Stimulated activated CD4-positive, alpha-beta T cell treated with anti-CD3 and anti-CD28 coated beads, TNF-alpha, amount 100 ng/mL, for 24 hours (primary cell): ENCODE results near the gene KPNA1.

Source experiments
- DNase-seq, 3 experiments: peaks; one replicate each; pipeline ENCODE4 v3.0.0-alpha.2; 2020; ENCODE audit warnings: low read depth in 3 of 3

KPNA1 gene

DNA sequence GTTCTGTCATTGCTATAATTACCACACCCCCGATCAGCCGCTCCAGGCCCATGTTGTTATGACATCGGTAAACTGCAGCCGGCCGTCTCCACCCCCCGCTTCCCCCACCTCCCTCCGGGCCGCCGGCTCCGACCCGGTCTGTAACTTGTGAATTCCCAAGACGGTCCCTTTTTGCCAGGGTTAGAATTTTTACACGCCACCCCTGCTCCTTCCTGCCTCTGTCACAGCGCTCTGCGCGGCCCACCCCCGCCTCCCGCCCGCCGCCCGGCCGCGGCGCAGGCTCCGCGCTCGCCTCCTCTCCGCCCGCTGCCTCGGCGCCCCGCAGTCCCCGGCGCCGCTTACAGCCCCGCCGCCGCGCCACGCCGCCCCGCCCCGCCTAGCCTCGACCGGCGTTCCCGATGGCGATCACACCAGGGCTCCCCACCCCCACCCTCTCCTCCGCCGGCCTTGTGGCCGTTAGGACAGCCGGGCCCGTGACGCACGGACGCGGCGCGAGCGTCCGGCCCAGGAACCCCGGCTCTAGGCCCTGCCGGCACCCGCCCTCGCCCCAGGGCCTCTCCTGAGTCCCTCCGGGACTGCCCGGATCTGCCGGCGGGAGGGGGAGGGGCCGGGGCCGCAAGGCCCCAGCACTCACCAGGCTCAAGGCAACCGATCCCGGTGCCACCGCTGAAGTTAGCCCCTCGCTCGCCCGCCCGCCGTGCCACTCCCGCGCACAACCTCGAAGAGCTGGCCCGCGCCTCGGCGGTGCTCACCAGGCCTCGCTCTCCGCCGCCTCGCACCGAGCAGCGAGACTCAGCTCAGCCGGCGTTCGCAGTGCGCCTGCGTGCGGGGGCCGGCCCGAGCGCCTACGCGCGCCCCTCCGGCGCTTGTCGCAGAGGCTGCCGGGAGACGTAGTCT is at the start of gene KPNA1:
Gene KPNA1 (minus strand): TSS at position 817 of the 897 bp plus-strand sequence. CDS start 18,374 bp downstream, outside the sequence.
- peak; percentile 69 to 84 (median 74) for DNase-seq

DNA sequence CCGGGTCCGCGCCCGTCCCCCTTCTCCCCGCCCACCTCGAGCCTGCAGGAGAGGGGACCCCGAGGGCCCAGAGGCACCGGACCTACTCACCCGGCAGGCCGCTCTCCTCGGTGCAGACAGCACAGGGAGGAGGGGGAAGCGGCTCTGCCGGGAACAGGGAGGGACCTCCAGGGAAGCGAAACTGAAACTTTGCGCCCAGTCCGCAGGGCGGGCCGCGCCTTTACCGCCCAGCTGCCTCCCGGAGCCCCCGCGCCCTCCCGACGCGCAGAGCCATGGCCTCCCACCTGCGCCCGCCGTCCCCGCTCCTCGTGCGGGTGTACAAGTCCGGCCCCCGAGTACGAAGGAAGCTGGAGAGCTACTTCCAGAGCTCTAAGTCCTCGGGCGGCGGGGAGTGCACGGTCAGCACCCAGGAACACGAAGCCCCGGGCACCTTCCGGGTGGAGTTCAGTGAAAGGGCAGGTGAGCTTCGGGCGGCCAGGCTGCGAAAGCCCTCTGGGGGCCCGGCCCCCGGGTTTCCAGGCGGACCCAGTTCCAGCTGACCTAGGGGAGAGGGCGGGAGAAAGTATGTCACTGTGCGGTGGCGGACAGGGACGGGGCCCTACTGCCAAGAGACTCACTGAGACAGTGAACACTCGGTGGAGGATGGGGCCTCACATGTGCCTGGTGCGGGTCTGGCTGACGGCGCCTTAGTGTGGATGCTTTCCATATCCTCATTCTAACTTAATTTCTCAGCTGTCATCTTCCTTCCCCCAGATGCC is 49.6 kb upstream of the KPNA1 start, which contains the start of the genes DTX3L and PARP9:
Gene DTX3L (plus strand): TSS at position 184 of the 758 bp plus-strand sequence. CDS start 89 bp downstream, at position 273.
Gene PARP9 (minus strand): TSS at position 146 of the 758 bp plus-strand sequence. CDS start 4,680 bp downstream, outside the sequence.
- peak; percentile 37 to 70 (median 58) for DNase-seq

DNA sequence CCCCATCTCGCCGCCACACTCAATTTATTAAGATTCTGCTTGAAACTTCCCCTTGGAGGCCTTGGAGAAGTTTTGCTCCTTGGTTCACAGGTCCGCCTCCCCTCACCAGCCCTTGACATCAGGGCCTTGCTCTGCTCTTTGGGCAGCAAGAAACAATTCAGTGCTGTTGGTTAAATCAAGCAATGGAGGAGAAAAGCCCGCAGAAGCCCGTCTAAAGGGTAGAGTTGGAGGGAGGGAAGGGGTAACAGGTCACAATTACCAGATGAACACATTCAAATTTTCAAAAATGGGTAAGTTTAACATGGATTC is 48.9 kb upstream of the KPNA1 start:
- DNase-seq: peak in 1 of 3 experiments; percentile 11

DNA sequence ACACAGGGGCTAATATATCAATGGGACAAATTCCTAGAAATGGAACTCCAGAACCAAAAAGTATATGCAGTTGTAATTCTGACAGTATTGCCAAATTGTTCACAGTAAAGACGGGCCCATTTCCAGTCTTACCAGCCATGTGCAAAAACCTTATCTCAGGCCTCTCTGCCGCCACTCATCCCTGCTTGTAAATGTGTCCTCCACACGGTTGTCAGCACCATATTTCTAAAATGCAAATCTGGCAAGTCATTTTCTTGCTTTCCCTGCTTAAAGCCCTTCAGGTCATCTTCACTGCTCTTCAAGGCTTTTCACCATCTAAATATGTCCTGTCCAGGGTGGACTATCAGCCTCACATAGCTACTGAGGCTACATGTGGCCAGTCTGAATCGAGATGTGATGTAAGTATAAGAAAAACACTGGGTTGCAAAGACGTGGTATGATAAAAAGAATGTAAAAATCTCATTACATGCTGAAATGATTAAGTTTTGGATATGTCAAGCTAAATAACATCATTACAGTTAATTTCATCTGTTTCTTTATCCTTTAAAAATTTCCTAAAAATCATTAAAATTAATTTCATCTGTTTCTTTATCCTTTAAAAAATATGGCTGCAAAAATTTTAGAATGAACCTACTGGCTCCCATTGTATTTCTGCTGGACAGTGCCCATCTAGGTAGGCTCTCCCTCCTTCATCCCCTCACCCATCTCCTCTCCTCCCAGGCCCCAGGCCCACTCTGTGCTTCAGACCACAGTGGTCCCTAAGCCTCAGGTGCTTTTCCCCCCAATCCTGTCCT is 48.4 kb upstream of the KPNA1 start:
- DNase-seq: no peak

DNA sequence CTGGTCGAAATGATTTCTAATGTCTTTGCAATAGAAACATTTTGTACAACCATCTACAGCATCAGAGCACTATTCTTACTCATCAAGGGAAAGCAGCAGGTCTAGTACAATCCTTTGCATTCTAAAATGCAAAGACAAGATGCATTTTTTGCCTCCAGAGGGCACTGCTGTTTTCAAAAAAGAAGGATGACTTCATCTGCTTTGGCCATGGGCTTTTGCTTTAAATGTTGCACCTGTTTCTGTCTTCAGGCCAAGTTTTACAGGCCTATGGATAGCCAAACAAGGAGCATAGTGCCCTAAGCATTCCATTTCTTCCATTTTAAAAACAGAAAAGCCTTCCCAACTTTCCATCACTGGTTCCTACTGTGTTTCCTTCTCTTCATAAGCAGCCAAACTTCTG is 45.9 kb upstream of the KPNA1 start:
- peak in 2 of 3 experiments; percentile 26 to 58 for DNase-seq

DNA sequence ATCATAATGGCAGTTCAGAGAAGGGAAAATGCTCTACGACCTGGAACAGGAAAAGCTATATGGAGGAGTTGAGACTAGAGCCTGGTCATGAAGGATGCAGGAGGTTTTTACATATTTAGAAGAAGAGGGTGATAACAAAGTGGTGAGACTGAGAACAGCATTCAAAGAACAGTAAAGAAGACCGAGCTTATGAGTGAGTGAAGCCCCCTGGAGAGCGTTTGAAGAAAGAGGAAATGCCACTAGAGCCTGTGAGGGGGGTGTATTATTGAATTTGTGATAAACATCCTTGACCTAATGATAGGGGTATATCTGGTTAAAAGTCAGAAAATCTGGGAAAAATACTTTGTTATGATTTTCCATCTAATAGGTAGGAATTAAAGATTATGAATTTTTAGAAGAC is 45.2 kb upstream of the KPNA1 start:
- no peak for DNase-seq

DNA sequence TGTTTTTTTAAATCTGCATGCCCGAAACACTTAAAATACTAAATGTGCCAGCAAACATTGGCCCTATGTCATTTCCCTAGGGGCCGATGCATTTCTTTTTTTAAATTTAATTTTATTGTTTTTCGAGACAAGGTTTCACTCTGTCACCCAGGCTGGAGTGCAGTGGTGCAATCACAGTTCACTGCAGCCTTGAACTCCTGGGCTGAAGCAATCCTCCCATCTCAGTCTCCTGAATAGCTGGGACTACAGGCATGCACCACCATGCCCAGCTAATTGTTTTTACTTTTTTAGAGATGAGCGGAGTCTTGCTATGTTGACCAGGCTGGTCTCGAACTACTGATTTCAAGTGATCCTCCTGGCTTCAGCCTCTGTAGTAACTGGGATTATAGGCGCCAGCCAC is 43.9 kb upstream of the KPNA1 start:
- no peak for DNase-seq

GRCh38 chr3:122557356-122557755 is 42.6 kb upstream of the KPNA1 start:
- no peak for DNase-seq

DNA sequence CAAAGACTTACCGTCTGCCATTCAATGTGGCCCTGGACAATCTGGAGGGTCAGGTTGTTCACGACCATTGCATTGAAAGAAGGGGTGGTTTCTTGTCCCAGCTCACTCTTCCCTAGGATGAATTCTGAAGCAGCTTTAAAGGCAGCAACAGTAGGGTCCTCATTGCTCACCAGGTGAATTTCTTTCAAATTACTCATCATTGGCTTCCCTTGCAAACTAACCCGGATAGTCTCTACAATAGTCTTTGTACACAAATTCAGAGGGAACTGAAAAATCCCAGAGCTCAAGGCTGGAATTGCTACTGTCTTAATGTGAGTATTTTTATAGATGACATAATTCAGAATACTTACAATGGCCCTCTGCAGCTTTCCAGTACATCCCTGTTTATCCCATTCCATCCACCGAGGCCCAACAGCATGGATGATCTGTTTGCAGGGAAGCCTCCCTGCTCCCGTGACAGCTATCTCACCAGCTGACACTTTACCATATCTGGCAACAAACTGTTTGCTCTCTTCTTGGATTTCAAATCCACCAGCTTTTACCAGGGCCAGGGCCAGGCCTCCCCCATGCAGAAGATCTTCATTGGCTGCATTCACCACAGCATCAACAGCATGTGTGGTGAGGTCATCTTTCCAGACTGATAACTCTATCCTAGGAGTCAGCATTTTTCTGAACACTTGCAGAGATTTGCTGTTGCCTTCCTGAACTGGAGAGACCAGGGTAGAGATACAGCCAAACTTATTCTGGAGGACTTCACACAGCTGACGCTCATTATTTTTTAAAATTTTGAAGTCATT is 40.7 kb upstream of the KPNA1 start:
- DNase-seq: no peak

- no peak for DNase-seq
These were observed 38.4 kb upstream of the KPNA1 start for GRCh38 chr3:122553171-122553570.

- no peak for DNase-seq
These were observed 33.9 kb upstream of the KPNA1 start for GRCh38 chr3:122548619-122549018.

DNA sequence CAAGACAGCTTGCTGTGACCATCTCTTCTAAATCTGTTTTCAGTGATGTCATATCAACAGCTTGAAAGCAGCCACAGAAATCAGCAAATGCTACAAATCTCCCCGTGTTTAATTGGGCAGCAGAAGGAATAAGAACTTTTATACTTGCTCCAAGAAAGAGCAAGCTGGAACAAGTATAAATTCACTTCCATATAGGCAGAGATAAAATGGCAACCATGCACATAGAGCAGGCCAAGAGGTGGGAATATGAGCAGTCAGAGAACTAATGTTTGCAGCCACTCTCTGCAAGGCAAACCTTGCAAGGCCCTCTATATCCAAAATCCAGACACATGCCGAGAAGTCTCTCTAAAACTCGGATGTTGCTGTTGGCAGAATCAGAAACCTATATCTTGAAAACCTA is 33.3 kb upstream of the KPNA1 start:
- DNase-seq: no peak

DNA sequence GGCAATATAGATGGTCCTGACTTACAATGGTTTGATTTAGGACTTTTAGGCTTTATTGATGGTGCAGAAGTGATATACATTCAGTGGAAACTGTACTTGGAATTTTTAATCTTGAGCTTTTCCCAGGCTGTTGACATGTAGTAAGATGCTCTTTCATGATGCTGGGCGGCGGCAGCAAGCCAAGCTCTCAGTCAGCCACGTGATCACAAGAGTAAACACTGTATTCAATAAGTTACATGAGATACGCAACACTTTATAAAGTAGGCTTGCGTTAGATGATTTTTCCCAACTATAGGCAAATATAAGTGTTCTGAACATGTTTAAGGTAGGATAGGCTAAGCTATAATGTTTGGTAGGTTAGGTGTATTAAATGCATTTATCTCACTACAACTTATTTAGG is 31.4 kb upstream of the KPNA1 start:
- no peak for DNase-seq

GRCh38 chr3:122538956-122539490 is 24.3 kb upstream of the KPNA1 start:
- DNase-seq: no peak

DNA sequence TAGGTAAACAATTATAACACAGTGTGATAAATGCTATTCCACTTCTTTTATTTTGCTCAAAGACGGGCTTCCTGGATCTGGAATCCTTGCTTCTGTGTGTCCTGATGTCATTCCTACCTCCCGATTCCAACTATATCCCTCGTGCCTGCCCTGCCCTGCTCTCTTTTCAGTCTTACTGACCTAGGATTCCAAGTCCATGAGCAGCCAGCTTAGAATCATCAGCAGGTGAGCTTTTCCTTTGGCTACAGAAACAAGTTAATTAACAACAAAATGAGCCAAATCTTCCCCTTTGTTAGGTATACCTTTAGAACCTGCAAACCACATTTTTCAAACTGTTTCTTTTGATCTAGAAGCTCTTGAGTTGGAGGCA is 21.9 kb upstream of the KPNA1 start:
- no peak for DNase-seq

GRCh38 chr3:122535964-122536631 is 21.4 kb upstream of the KPNA1 start:
- no peak for DNase-seq

DNA sequence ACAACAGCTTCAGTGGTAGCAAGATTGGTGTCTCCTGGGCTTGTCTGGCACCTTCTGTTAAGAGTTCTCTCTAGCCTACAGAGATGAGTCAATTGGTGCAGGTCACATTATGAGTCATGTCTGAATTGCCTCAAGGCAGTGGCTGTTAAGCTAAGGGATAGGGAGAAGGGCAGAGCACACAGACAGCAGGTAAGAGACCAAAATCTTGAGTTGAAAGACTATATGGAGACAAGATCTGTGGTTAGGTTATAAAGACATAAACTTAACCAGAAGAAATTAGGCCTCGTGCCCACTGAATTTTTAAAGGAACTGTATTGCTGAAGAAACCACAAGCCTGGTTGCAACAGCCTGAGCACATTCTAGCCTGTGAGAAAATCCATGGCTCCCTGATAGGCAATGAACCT is 19.2 kb upstream of the KPNA1 start:
- peak; percentile 11 to 28 (median 25) for DNase-seq

GRCh38 chr3:122533480-122533879 is 18.7 kb upstream of the KPNA1 start:
- no peak for DNase-seq

DNA sequence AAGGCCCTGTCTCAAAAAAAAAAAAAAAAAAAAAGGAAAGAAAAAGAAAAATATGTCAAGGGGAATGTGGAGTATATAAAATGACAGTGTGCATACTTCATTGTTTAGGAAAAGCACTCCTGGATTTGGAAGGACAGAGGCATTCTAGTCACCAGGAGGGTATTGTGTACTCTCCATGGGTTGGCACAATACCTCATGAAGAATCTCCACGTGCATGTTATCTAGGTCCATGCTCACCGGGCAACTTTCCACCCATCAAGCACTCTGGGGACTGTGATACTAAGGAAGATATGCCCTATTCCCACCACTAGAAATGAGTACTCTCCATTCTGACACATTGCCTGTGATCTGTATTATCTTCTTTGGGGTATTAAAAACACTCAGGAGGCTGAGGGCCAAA is 15.4 kb upstream of the KPNA1 start:
- DNase-seq: no peak

DNA sequence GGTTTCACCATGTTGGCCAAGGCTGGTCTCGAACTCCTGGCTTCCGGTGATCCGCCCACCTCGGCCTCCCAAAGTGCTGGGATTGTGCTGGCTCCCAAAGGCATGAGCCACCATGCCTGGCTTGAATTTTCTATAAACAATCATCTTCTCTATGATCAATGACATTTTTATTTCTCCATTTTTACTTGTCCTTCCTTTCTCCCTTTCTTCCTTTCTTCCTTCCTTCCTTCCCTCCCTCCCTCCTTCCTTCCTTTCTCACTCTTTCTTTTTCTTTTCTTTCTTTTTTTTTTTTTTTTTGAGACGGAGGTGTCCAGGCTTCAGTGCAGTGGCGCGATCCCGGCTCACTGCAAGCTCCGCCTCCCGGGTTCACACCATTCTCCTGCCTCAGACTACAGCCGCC is 8.6 kb upstream of the KPNA1 start:
- DNase-seq: no peak
